Measurements from ENCODE around the gene C2CD2L. TPM values are rescaled to one million over a fixed set of nuclear protein-coding genes. Genes with fewer than 3 reads are reported as not detected.

The C2CD2L gene
- polyA plus RNA-seq, 1 donor, result 18.1 TPM

GRCh38 chr11:119084663-119085436 is 22.3 kb upstream of the C2CD2L start, which contains the start of gene HMBS:
Gene HMBS (plus strand): TSS chr11:119084881. CDS start chr11:119085034, 153 bp downstream.
- no CpG with 5 or more reads among the region's 45 CpGs for WGBS (ENCODE audit: insufficient coverage, low lambda C conversion rate)
- Histone ChIP-seq H3K9me3 (ENCODE audit: control insufficient read depth, low read depth, low read length) (no peaks in the 10 kb centered on the region), H3K4me1 (ENCODE audit: control insufficient read depth, insufficient read depth, low read length) (peaks cover 20% of the 10 kb centered on the region), H3K36me3 (ENCODE audit: control insufficient read depth, insufficient read depth, low read length) (peaks cover 27% of the 10 kb centered on the region), H3K27ac (ENCODE audit: low read length) (peak within 1 kb of the TSS; percentile 87), H3K4me3 (ENCODE audit: low read length) (peak within 1 kb of the TSS; percentile 83), H3K27me3 (ENCODE audit: control insufficient read depth, insufficient read depth, low read length) (no peaks in the 10 kb centered on the region)
- peak; percentile 96 to 98 for DNase-seq

DNA sequence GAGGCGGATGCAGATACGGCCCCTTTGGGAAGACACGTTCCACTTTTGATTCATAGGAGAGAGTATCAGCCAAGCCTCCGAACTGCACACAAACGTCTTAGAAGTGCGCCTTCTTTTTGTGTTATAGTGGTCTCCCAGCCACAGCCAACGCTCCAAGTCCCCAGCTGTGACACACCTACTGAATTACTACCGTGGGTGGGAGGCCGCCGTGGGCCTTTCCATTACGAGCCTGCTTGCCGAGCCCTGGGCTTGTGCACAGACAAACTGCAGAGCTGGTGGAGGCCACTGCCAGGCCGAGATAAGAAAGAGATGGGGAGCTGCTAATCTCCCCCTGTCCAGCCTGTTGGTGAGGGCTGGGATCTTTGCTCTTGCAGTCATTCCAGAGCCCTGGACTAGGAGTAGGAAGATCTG is 21.7 kb upstream of the C2CD2L start:
- Histone ChIP-seq H3K36me3 (ENCODE audit: control insufficient read depth, insufficient read depth, low read length) (peaks cover 26% of the 10 kb centered on the region), H3K27me3 (ENCODE audit: control insufficient read depth, insufficient read depth, low read length) (no peaks in the 10 kb centered on the region), H3K9me3 (ENCODE audit: control insufficient read depth, low read depth, low read length) (no peaks in the 10 kb centered on the region), H3K4me1 (ENCODE audit: control insufficient read depth, insufficient read depth, low read length) (peaks cover 17% of the 10 kb centered on the region), H3K27ac (ENCODE audit: low read length) (peak overlapping the region; percentile 87), H3K4me3 (ENCODE audit: low read length) (peak overlapping the region; percentile 83)
- DNase-seq, result no peak
- no CpG with 5 or more reads among the region's 13 CpGs for WGBS (ENCODE audit: insufficient coverage, low lambda C conversion rate)

GRCh38 chr11:119087123-119087522 is 20.0 kb upstream of the C2CD2L start:
- H3K27ac ChIP-seq (ENCODE audit: low read length), result no peak overlapping the region
- H3K27me3 ChIP-seq (ENCODE audit: control insufficient read depth, insufficient read depth, low read length), result no peaks in the 10 kb centered on the region
- H3K36me3 ChIP-seq (ENCODE audit: control insufficient read depth, insufficient read depth, low read length), result peaks cover 16% of the 10 kb centered on the region
- no CpG with 5 or more reads among the region's 6 CpGs for WGBS (ENCODE audit: insufficient coverage, low lambda C conversion rate)
- DNase-seq, result no peak
- no peak overlapping the region for H3K4me3 ChIP-seq (ENCODE audit: low read length)
- no peaks in the 10 kb centered on the region for H3K9me3 ChIP-seq (ENCODE audit: control insufficient read depth, low read depth, low read length)
- H3K4me1 ChIP-seq (ENCODE audit: control insufficient read depth, insufficient read depth, low read length), result peaks cover 9% of the 10 kb centered on the region

DNA sequence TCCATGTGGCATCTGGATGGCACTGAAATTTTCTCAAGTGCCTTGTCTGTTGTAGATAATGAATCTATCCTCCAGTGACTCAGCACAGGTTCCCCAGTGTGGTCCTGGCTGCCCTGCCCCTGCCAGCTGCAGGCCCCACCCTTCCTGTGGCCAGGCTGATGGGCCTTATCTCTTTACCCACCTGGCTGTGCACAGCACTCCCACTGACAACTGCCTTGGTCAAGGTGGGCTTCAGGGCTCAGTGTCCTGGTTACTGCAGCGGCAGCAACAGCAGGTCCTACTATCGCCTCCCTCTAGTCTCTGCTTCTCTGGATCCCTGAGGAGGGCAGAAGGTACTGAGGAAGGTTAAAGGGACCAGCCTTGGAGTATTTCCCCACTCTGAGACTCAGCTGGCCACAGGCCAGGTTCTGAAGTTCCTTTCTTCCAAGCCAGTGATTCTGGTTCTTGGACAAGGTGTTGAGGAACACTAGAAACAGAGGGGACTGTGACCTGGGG is 19.4 kb upstream of the C2CD2L start:
- WGBS (ENCODE audit: insufficient coverage, low lambda C conversion rate), result no CpG with 5 or more reads among the region's 2 CpGs
- H3K4me1 ChIP-seq (ENCODE audit: control insufficient read depth, insufficient read depth, low read length), result peaks cover 15% of the 10 kb centered on the region
- H3K27ac ChIP-seq (ENCODE audit: low read length), result no peak overlapping the region
- H3K9me3 ChIP-seq (ENCODE audit: control insufficient read depth, low read depth, low read length), result no peaks in the 10 kb centered on the region
- H3K4me3 ChIP-seq (ENCODE audit: low read length), result no peak overlapping the region
- H3K27me3 ChIP-seq (ENCODE audit: control insufficient read depth, insufficient read depth, low read length), result no peaks in the 10 kb centered on the region
- peaks cover 19% of the 10 kb centered on the region for H3K36me3 ChIP-seq (ENCODE audit: control insufficient read depth, insufficient read depth, low read length)
- DNase-seq, result no peak

DNA sequence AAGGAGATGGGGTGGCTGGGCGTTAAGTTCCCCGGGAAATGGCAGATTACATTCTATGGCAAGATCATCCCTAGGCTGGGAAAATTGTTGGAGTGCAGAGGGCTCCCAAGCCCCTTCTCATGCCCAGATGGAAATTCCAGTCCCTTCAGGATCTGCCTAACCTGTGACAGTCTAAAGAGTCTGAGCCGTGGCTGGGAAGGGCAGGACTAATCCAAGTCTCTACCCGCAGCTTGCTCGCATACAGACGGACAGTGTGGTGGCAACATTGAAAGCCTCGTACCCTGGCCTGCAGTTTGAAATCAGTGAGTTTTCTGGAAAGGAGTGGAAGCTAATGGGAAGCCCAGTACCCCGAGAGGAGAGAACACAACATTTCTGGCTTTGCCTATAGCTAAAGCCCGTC is 18.7 kb upstream of the C2CD2L start:
- H3K4me3 ChIP-seq (ENCODE audit: low read length), result no peak overlapping the region
- no peaks in the 10 kb centered on the region for H3K27me3 ChIP-seq (ENCODE audit: control insufficient read depth, insufficient read depth, low read length)
- DNase-seq, result no peak
- H3K9me3 ChIP-seq (ENCODE audit: control insufficient read depth, low read depth, low read length), result no peaks in the 10 kb centered on the region
- whole genome bisulfite sequencing (ENCODE audit: insufficient coverage, low lambda C conversion rate), result 100% methylated on average over 1 of the region's 9 CpGs
- peaks cover 21% of the 10 kb centered on the region for H3K4me1 ChIP-seq (ENCODE audit: control insufficient read depth, insufficient read depth, low read length)
- H3K36me3 ChIP-seq (ENCODE audit: control insufficient read depth, insufficient read depth, low read length), result peaks cover 24% of the 10 kb centered on the region
- H3K27ac ChIP-seq (ENCODE audit: low read length), result no peak overlapping the region

- no peak for DNase-seq
- H3K27me3 ChIP-seq (ENCODE audit: control insufficient read depth, insufficient read depth, low read length), result no peaks in the 10 kb centered on the region
- peaks cover 20% of the 10 kb centered on the region for H3K4me1 ChIP-seq (ENCODE audit: control insufficient read depth, insufficient read depth, low read length)
- H3K9me3 ChIP-seq (ENCODE audit: control insufficient read depth, low read depth, low read length), result peaks cover 2% of the 10 kb centered on the region
- H3K27ac ChIP-seq (ENCODE audit: low read length), result no peak overlapping the region
- no CpG with 5 or more reads among the region's 1 CpG for WGBS (ENCODE audit: insufficient coverage, low lambda C conversion rate)
- peaks cover 24% of the 10 kb centered on the region for H3K36me3 ChIP-seq (ENCODE audit: control insufficient read depth, insufficient read depth, low read length)
- H3K4me3 ChIP-seq (ENCODE audit: low read length), result no peak overlapping the region
These were observed 17.8 kb upstream of the C2CD2L start for GRCh38 chr11:119089319-119089718.

DNA sequence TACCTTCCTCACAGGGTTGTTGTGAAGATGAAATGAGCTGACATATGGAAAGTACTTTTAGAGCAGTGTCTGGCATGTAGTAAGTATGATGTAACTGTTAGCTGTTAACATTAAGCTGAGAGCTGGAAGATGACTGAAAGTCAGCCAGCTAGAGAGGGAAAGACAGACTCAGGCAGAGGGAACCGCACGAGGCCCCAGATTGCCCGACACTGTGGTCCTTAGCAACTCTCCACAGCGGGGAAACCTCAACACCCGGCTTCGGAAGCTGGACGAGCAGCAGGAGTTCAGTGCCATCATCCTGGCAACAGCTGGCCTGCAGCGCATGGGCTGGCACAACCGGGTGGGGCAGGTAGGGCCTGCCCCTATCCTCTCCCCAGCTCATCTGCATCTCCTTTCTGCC is 16.0 kb upstream of the C2CD2L start:
- no CpG with 5 or more reads among the region's 9 CpGs for WGBS (ENCODE audit: insufficient coverage, low lambda C conversion rate)
- no peak overlapping the region for H3K27ac ChIP-seq (ENCODE audit: low read length)
- H3K4me1 ChIP-seq (ENCODE audit: control insufficient read depth, insufficient read depth, low read length), result peaks cover 14% of the 10 kb centered on the region
- H3K9me3 ChIP-seq (ENCODE audit: control insufficient read depth, low read depth, low read length), result peaks cover 7% of the 10 kb centered on the region
- H3K4me3 ChIP-seq (ENCODE audit: low read length), result no peak overlapping the region
- no peaks in the 10 kb centered on the region for H3K27me3 ChIP-seq (ENCODE audit: control insufficient read depth, insufficient read depth, low read length)
- DNase-seq, result no peak
- H3K36me3 ChIP-seq (ENCODE audit: control insufficient read depth, insufficient read depth, low read length), result peaks cover 24% of the 10 kb centered on the region

- no peak for DNase-seq
- Histone ChIP-seq H3K4me3 (ENCODE audit: low read length) (peak overlapping the region; percentile 78), H3K36me3 (ENCODE audit: control insufficient read depth, insufficient read depth, low read length) (peaks cover 32% of the 10 kb centered on the region), H3K4me1 (ENCODE audit: control insufficient read depth, insufficient read depth, low read length) (peaks cover 14% of the 10 kb centered on the region), H3K27ac (ENCODE audit: low read length) (no peak overlapping the region), H3K9me3 (ENCODE audit: control insufficient read depth, low read depth, low read length) (peaks cover 7% of the 10 kb centered on the region), H3K27me3 (ENCODE audit: control insufficient read depth, insufficient read depth, low read length) (no peaks in the 10 kb centered on the region)
- WGBS (ENCODE audit: insufficient coverage, low lambda C conversion rate), result no CpG with 5 or more reads among the region's 13 CpGs
These were observed 14.9 kb upstream of the C2CD2L start for GRCh38 chr11:119091966-119092879.

DNA sequence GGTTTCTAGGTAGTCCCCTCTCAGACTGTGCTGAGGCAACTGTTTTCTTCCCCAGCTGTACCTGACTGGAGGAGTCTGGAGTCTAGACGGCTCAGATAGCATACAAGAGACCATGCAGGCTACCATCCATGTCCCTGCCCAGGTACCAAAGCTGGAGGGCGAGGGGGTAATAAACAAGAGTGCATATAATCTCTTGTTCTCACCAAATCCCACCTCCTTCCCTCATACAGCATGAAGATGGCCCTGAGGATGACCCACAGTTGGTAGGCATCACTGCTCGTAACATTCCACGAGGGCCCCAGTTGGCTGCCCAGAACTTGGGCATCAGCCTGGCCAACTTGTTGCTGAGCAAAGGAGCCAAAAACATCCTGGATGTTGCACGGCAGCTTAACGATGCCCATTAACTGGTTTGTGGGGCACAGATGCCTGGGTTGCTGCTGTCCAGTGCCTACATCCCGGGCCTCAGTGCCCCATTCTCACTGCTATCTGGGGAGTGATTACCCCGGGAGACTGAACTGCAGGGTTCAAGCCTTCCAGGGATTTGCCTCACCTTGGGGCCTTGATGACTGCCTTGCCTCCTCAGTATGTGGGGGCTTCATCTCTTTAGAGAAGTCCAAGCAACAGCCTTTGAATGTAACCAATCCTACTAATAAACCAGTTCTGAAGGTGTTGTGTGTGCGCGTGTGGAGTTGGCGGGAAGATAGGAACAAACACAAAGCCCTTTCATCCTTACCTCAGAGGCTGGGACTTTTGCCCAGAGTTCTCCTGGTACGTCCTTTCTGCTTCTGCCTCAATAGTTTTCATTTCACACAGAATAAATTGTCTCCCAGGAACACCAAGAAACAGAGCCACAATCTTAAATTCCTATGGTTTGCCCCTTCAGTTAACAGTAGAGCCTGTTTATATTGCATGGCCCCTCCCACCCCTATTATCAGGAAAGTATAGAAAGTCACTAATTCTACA is 14.0 kb upstream of the C2CD2L start:
- no peaks in the 10 kb centered on the region for H3K27me3 ChIP-seq (ENCODE audit: control insufficient read depth, insufficient read depth, low read length)
- H3K36me3 ChIP-seq (ENCODE audit: control insufficient read depth, insufficient read depth, low read length), result peaks cover 42% of the 10 kb centered on the region
- peak overlapping the region; percentile 87 for H3K27ac ChIP-seq (ENCODE audit: low read length)
- H3K9me3 ChIP-seq (ENCODE audit: control insufficient read depth, low read depth, low read length), result peaks cover 7% of the 10 kb centered on the region
- DNase-seq, result no peak
- no CpG with 5 or more reads among the region's 12 CpGs for WGBS (ENCODE audit: insufficient coverage, low lambda C conversion rate)
- H3K4me3 ChIP-seq (ENCODE audit: low read length), result peak overlapping the region; percentile 78
- peaks cover 14% of the 10 kb centered on the region for H3K4me1 ChIP-seq (ENCODE audit: control insufficient read depth, insufficient read depth, low read length)
